HG03175 (cell line): ENCODE results near the gene MED10.

Experiments
- ATAC-seq: cut with Tn5 transposase; IDR thresholded peaks from one replicate; pipeline ENCODE4 v1.9.1; 2021; ENCODE audit warnings: mild to moderate bottlenecking, moderate library complexity; ENCODE audit not compliant: unreplicated experiment

The MED10 gene

GRCh38 chr5:6353602-6354302 lies 24.6 kb downstream of the MED10 start:
- no peak for ATAC-seq

GRCh38 chr5:6350277-6351090 lies 27.9 kb downstream of the MED10 start:
- no peak for ATAC-seq

- ATAC-seq, result no peak
Measured at GRCh38 chr5:6349387-6349786, 29.0 kb downstream of the MED10 start.

- no peak for ATAC-seq
Measured at GRCh38 chr5:6348476-6349000, 29.8 kb downstream of the MED10 start.

- ATAC-seq, result no peak
Measured at GRCh38 chr5:6347673-6348072, 30.7 kb downstream of the MED10 start.

- ATAC-seq, result no peak
Measured at GRCh38 chr5:6347165-6347564, 31.2 kb downstream of the MED10 start.

- no peak for ATAC-seq
Measured at GRCh38 chr5:6344593-6344989, 33.8 kb downstream of the MED10 start.

- ATAC-seq, result no peak
Measured at GRCh38 chr5:6343951-6344592, 34.3 kb downstream of the MED10 start.

- no peak for ATAC-seq
Measured at GRCh38 chr5:6342689-6343315, 35.5 kb downstream of the MED10 start.

GRCh38 chr5:6340100-6340499 lies 38.2 kb downstream of the MED10 start:
- no peak for ATAC-seq

GRCh38 chr5:6338871-6339270 lies 39.5 kb downstream of the MED10 start:
- no peak for ATAC-seq

- no peak for ATAC-seq
Measured at GRCh38 chr5:6338135-6338534, 40.2 kb downstream of the MED10 start.

- no peak for ATAC-seq
Measured at GRCh38 chr5:6333182-6333905, 45.0 kb downstream of the MED10 start.

GRCh38 chr5:6328173-6328572 lies 50.2 kb downstream of the MED10 start:
- no peak for ATAC-seq

GRCh38 chr5:6326776-6327175 lies 51.6 kb downstream of the MED10 start:
- ATAC-seq, result no peak

GRCh38 chr5:6322163-6322713 lies 56.1 kb downstream of the MED10 start:
- ATAC-seq, result no peak
